Ammon's horn (tissue), 1 donor: ENCODE data around the gene TARM1.

Experiments
- DNase-seq: peaks from one replicate; pipeline ENCODE4 v3.0.0-alpha.2; 2016; ENCODE audit warnings: low spot score

TARM1 gene

DNA sequence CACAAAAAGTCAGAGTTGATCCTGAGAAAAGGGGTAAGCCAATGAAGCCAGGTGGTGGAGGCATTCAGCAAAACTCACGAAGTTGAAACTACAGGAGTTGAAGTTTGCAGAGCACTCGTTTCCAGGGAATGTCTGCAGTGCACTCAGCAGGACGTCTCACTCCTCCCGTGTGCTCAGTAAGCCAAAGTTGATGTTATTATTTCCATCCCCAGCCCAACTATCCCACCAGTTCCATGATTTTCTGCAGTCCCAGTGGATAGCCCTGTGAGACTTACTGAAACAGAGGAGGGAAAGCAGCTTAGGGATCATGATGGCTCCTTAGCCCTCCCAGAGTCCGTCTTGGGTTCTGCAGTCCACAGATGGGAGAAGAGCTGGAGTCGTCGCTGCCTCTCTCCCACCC is at the start of gene TARM1:
TSS of gene TARM1 (minus strand) at position 334 of the 400 bp plus-strand sequence. CDS start at position 309, 25 bp downstream.
- DNase-seq, result no peak

DNA sequence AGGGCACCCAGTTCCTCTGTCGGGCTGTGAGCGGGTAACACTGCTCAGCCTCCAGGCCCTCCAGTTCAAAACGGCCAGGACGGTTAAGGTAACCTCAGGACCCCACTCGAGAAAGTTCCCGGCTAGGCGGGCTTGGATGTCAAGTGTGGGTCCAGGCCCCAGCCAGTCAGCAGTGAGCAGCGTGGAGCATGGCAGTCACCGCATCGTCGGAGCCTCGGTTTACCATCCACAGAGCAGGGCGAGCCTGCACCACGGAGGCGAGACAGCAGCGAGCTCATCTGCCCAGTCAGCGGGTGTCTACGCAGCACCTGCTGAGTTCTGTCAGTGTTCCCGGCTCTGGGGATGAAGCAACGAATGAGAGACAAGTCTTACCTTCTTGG is 48.4 kb upstream of the TARM1 start:
- DNase-seq, result no peak

DNA sequence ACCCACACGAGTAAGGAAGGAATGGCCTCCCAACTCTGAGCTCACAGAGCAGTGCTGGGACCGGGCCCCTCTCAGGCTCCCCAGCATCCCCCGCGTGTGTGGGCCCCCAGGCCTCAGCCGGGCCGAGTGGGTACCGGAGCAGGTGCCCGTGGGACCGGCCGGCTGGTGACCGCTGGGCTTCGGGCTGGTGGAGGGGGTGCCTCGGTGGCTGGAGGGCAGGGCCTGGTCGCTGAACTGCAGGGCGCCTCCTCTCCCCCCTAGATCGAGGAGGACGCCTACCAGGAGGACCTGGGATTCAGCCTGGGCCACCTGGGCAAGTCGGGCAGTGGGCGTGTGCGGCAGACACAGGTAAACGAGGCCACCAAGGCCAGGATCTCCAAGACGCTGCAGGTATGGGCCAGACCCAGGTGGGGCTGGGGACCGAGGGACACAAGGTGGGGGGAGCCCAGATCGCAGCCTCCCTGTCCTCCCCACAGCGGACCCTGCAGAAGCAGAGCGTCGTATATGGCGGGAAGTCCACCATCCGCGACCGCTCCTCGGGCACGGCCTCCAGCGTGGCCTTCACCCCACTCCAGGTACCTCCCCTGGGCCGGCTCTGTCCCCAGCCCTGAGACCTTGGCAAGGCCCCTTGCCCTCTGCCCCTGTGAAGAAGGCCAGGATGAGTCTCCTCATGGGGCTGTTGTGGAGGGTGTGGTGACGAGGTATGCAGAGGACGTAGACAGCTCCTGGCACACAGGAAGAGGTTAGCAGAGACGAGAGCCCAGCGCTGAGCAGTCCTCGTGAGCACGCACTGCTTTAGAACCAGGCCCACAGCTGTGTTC is 47.8 kb upstream of the TARM1 start:
- no peak for DNase-seq

DNA sequence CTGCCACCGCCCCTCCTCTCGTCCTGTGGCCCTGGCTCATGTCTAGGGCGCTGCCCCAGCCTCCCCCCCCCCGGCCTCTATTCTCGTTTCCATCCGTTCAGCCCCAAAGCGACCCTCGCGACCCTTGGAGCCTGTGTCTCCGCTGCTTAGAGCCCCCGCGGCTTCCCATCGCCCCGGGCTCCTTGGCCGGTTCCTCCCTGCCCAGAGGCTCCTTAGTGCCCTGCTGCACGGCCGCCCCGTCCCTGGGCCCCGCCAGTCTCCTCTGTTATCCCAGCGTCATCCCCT is 47.2 kb upstream of the TARM1 start:
- no peak for DNase-seq

DNA sequence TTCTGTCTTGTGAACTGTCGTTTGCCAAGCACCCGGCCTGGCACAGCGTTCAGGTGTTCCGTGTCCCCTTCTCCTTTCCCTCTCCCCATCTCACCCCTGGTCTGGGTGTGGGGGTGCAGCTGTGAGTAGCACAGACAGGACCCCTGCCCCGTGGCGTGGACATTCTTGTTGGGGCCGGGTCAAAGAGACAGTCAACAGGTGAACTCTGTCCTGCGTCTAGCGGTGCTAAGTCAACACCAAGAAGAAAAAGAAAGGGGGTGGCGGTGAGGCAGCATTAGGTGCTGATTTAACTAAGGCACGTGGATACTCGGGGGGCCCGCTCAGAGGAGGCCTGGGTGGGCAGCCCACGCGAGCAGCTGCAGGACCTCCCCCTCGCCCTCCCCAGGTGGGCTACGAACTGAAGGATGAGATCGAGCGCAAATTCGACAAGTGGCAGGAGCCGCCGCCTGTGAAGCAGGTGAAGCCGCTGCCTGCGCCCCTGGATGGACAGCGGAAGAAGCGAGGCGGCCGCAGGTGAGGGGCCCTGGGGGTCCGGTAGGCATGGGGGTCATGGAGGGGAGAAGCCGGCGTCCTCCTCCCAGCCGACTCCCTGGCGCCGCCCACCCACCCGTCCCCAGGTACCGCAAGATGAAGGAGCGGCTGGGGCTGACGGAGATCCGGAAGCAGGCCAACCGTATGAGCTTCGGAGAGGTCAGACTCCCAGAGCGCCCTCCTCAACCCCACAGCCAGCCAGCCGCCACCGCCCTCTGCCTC is 46.7 kb upstream of the TARM1 start:
- DNase-seq, result no peak

DNA sequence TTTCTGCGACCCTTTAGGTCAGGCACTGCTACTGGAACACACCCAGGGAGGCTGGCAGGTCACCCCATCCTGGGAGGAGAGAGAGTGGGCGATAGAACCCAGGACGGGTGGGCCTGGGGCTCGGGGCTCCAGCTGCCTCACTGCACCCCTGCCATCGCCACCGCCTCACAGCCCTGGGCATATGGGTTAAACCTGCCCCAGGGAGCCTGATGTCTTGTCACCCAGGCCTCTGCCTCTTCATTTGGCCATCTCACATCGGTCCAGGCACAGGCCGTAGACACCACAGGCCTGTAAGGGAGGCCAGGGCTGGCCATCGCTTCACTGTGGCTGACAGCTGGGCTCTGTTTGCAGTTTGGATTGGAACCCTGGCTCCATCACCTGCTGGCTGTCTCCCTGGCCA is 44.5 kb upstream of the TARM1 start:
- DNase-seq, result no peak

DNA sequence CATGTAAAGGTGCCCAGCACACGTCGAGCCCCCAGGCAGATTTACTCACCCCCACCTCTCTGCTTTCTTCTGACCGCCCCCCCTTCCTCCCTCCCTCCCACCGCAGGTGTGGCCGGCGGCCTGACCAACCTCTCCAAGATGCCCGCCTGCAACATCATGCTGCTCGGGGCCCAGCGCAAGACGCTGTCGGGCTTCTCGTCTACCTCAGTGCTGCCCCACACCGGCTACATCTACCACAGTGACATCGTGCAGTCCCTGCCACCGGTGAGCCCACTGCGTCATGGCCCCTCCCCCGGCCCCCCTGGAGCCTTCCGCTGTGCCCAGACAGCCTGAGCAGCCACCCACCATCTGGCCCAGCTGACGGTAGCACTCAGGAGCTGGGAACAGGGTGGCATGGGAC is 43.2 kb upstream of the TARM1 start:
- DNase-seq, result no peak

DNA sequence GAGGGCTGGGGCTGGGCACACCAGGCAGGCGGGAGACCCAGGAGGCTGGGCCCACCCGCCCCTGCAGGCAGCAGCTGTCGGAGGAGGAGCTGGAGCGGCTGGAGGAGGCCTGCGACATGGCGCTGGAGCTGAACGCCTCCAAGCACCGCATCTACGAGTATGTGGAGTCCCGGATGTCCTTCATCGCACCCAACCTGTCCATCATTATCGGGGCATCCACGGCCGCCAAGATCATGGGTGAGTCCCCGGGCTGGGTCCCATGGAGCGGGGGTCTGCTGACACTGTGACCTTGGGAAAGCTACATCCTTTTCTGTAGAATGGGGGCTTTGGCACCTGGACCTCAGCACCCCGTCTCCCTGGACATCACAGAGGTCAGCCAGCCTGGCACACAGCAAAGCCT is 42.5 kb upstream of the TARM1 start:
- no peak for DNase-seq

DNA sequence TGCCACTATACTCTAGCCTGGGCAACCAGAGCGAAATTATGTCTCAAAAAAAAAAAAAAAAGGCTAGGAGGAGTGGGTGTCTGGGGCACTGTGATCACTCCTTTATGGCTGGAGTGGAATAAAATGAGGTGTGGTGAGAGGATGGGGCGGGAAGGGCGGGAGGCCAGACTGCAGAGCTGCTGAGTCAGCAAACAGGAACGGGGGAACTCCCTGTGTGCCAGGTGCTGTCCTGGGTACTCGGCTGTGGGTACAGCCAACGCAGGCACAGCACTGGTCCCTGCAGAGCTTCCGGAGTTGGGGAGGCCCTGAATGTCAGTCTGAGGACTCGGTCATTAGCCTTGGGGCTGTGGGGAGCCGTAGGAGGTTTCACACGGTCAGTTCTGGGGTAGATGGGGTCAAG is 40.1 kb upstream of the TARM1 start:
- no peak for DNase-seq

DNA sequence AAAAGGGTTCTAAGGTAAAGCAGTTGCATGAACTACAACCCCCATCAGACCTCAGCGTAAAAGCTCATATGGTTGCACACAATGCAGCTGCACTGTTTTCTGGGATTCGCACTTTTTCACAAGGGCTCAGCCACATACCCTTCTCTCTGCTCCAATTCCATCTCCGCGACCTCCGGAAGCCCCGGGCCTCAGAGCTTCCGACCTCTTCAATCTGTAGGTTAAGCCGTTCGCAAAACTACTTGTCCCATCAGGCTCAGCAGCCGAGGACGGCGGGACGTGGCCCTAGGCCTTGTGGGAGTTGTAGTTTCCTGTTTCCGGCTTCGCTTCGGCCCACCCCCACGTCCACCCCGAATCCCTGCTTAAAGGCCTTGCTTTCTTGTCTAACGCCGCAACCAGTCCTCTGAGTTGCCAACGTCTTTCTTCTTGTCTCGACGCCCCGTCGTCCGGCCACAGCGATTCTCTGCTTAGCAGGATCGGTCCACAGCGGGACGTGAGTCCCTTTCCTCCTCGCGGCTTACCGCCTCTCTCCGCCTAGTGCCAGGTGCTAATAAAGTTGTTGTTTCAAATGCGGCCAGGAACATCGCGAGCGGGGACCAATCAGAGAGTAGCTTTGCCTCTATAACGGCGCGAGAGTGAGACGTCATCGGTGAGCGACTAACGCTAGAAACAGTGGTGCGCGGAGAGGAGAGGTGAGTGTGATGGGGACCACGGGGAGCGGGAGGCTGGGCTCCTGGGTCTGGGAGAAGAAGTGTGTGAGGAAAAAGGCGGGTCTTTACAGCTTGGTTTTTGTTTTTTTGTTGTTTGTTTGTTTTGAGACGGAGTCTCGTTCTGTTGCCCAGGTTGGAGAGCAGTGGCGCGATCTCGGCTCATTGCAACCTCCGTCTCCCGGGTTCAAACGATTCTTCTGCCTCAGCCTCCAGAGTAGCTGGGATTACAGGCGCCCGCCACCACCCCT is 34.2 kb upstream of the TARM1 start, which contains the start of the genes PRPF31 and TFPT:
TSS of gene PRPF31 (plus strand) at position 646 of the 955 bp plus-strand sequence. CDS start 2,525 bp downstream, outside the sequence.
TSS of gene TFPT (minus strand) at position 549 of the 955 bp plus-strand sequence. CDS start at position 161, 388 bp downstream.
- DNase-seq, result peak; percentile 98

DNA sequence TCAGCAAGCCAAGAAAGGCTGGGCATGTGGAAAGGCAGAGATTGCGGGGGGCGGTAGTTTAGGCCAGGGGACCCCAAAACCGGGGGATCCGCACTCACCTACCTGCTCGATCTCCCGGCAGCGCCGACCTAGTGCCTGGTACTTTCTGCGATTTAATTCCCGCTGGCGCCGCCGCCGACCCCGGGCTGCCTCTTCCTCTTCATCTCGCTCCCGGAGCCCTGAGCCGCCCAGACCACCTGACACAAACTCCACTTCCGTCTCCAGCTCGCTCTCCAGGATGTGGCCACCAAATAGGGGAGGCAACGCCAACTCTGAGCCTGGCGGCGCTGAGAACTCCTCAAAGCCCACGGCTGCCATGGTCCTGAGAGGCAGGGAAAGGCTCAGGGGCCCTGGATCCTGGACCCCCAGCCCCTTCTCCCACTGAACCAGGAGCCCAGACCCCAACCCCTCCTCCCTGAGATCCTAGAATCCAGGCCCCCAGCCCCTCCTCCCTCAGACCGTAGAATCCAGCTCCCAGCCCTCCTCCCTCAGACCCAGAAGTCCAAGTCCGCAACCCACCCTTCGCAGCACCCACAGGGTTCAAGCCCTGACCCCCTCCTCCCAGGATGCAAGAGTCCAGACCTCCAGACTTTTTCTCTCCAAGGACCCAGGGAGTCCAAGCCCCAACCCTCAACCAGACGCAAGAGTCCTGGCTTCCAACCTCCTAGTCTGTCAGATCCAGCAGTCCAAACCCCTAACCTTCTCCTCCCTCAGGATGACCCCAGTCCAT is 33.4 kb upstream of the TARM1 start:
- peak; percentile 75 for DNase-seq

DNA sequence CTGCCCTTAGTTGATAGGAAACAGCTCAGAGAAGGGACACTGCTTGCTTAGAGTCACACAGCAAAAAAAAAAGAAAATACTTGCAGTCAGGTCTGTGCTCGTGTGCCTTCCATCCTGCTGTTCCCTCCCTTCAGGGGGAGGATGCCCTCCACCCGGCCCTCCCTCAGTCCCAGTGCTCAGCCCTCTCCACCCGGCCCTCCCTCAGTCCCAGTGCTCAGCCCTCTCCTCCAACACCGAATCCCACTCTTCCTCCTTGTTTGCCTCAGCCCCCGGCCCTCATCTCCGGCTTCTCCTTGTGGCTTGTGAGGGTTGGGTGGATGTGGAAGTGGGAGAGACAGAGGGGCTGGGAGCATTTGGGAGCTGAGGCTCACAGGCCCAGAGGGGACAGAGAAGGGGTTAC is 28.5 kb upstream of the TARM1 start:
- DNase-seq, result no peak

DNA sequence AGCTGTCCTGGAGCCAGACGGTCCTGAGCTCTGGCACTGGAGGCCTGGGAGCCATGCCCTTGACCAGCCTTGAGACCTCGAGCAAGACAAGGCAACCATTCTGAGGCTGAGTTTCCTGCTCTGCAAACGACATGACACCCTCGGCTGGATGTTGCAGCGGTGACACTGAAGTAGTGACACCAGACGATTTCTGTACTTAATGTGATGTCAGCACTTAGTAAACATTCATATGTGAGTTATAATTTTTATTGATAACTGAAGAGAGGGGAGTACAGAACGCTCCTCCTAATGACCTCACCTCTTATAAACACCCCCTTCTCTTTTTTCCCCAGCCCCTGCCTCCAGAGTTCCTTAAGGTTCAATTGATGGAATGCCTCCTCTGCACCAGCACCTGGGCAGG is 27.3 kb upstream of the TARM1 start:
- no peak for DNase-seq

DNA sequence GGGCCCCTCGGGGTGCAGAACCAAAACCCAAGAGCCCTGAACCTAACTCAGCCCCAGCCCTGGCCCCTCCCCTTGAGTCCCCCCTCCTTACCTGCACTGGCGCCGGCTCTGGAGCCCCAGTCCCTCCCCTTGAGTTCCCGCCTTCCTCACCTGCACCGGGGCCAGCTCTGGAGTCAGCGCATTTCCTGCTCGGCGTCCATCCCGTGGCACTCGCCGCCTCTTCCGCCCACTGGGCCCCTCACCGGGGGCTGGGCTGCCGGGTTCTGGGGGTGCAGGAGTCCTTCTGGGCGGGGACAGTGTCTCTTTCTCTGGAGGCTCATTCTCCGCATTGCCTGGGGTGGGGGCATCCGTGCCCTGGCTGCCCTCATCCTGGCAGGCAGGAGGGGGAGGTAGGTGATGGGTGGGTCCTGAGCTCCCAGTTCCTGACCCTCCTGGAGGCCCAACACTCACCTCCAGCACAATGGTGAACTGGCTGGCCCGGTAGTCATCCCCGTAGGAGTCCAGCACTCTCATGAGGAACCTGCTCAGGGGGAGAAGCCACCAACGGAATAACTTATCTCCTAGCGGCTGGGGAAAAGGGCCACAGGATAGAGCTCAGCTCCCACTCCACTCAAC is 26.8 kb upstream of the TARM1 start:
- no peak for DNase-seq

DNA sequence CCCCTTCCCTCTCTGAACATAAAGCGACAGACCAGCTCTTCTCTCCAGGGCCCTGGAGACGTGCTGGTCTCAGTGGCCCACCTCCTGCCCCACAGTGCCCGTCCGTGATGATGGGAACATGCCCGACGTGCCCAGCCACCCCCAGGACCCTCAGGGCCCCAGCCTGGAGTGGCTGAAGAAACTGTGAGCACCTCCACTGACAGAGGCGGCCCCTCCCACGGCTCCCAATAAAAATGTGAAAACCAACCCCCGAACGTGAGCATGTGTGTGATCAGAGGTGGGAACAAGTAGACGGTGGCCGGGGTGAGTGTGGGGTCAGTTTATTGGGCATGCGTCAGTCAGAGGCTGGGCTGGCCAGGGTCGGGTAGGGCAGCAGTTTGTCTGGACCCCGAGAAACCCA is 25.6 kb upstream of the TARM1 start:
- DNase-seq, result no peak

DNA sequence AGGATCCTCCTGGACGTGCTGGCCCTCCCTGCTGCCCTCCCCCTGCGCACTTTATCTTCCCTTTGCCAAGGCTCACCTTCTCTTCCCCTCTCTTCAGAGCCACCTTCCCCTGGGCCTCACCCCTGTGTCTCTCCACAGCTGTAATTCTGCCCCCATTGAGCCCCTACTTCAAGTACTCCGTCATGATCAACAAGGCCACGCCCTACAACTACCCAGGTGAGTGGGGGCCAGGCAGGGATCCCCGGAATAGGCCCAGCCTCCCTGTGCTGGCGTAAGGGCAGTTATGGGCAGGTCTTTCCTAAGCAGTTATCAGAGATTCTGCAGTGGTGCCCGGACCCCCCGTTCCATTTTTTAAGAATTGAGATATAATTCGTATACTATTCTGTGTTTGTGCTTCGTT is 24.6 kb upstream of the TARM1 start:
- no peak for DNase-seq

DNA sequence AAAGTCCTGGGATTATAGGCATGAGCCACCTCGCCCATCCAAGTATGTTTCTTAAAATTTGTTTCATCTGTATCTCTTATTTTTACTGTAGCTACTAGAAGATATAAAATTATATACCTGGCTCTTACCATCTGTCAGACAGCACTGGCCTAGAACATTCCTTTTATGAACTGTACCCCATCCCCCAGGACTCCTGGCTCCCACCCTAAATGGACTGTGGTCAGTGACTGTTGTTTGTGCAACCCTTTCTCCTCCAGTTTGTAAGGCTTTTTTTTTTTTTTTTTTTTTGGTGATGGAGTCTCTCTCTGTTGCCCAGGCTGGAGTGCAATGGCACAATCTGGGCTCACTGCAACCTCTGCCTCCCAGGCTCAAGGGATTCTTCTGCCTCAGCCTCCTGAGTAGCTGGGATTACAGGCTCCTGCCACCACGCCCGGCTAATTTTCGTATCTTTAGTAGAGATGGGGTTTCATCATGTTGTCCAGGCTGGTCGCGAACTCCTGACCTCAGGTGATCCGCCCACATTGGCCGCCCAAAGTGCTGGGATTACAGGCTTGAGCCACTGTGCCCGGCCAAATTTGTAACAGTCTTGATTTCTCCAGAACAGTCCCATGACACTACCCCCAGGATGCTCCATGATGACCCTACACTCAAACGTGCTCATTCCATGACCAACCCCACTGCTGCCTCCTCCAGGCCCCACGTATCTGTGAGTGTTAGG is 24.0 kb upstream of the TARM1 start:
- DNase-seq, result no peak

DNA sequence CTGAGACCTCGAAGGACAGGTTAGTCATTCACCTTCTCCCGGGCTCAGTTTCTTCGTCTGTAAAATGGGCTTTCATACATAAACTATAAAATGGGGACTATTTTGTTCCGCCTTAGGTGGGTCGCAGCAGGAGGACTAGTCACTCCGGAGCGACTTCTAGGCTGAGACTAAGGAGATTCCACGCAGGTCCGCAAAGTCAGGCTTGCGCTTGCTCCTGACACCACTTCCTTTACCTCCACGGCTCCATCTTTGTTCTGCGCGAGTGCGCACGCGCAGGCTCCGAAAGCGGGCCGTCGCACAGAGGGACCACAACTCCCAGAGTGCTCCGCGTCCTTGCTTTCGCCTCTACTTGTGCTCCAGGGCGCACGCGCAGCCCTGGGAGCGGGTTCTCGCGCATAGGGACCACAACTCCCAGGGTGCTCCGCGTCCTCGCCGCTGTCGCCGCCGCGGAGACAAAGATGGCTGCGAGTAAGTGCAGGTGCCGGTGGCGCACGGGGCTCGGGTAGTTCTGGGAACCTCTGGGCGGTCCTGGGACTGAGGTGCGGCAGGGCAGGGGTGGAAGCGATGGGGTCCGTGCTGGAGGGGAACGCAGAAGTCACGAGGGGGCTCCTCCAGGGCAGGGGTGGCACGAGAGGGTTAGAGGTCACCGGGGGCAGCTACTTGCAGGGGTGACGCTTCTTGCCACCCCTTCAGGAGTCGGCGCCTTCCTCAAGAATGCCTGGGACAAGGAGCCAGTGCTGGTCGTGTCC is 21.4 kb upstream of the TARM1 start, which contains the start of gene NDUFA3:
TSS of gene NDUFA3 (plus strand) at position 435 of the 749 bp plus-strand sequence. CDS start at position 459, 24 bp downstream.
- DNase-seq, result peak; percentile 98

DNA sequence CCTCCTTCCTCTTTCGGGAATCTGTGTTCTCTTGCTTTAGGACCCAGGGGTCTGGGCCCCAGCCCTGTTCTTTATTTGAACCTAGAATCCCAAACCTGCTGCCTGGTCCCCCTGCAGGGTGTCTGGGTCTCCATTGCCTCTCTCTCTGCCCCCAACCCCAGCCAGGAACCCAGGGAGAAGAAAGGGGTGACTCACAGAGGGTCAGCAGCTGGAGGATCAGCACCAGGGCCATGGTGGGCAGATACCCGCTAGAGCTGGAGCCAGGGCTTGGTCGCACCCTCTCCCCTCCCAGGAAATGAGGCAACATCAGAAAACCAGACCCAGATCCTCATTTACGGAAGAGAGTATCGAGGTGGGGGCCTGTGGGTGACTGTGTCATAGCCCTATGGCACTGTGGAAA is 19.4 kb upstream of the TARM1 start, which contains the start of gene OSCAR:
TSS of gene OSCAR (minus strand) at position 243 of the 400 bp plus-strand sequence. CDS start at position 232, 11 bp downstream.
- DNase-seq, result peak; percentile 49
